ENCODE results near the gene IFIH1.

DNA sequence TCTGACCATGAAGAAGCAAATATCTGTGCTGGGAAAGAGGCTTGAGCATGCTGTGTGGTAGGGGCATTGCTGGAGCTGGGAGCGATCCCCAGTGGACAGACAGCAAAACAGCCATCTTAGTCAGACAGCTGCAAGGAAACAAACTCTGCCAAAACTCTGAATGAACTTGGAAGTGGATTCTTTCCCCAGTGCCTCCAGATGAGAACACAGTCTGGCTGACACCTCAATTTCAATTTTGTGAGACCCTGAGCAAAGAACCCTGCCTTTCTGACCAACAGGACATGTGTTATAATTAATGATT is 52.1 kb downstream of the IFIH1 start:
- TF ChIP-seq CHD4 (IDR thresholded peaks at IDR 0.05; ENCODE audit: insufficient read depth, insufficient replicate concordance, low read depth, low read length, poor library complexity, severe bottlenecking) (no peak), CTCF (IDR thresholded peaks at IDR 0.05 in 2 of 3, conservative IDR thresholded peaks at IDR 0.05 in 1 of 3; ENCODE audit: insufficient read depth in 2 of 3, low read depth in 1 of 3, low read length in 3 of 3) (no peak), REST (IDR thresholded peaks at IDR 0.05; ENCODE audit: borderline replicate concordance) (no peak), REST (CRISPR knock-in tag; IDR thresholded peaks at IDR 0.05; ENCODE audit: low read depth) (no peak), SMAD2 (IDR thresholded peaks at IDR 0.05; ENCODE audit: low read depth, low read length) (no peak), EHMT2 (IDR thresholded peaks at IDR 0.05) (no peak), SMAD3 (CRISPR knock-in tag; conservative IDR thresholded peaks at IDR 0.05) (no peak), ZNF124 (CRISPR knock-in tag; IDR thresholded peaks at IDR 0.05) (no peak), CHD1 (IDR thresholded peaks at IDR 0.05; ENCODE audit: low read length) (no peak), KAT7 (CRISPR knock-in tag; IDR thresholded peaks at IDR 0.05; ENCODE audit: borderline replicate concordance) (no peak)

All from K562 (cell line).